NCI-H510A (cell line): Measurements from ENCODE around the gene MARCHF7.
"Not testable (repeated sequence)": the region's sequence is repeated elsewhere in the genome, so short reads cannot be mapped to it uniquely, and the experiment has no call there.

Experiments
- DNase-seq: peaks from one replicate; lab custom pipeline; 2025; lab: John Stamatoyannopoulos, UW

Gene MARCHF7, protein sequence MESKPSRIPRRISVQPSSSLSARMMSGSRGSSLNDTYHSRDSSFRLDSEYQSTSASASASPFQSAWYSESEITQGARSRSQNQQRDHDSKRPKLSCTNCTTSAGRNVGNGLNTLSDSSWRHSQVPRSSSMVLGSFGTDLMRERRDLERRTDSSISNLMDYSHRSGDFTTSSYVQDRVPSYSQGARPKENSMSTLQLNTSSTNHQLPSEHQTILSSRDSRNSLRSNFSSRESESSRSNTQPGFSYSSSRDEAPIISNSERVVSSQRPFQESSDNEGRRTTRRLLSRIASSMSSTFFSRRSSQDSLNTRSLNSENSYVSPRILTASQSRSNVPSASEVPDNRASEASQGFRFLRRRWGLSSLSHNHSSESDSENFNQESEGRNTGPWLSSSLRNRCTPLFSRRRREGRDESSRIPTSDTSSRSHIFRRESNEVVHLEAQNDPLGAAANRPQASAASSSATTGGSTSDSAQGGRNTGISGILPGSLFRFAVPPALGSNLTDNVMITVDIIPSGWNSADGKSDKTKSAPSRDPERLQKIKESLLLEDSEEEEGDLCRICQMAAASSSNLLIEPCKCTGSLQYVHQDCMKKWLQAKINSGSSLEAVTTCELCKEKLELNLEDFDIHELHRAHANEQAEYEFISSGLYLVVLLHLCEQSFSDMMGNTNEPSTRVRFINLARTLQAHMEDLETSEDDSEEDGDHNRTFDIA

DNA sequence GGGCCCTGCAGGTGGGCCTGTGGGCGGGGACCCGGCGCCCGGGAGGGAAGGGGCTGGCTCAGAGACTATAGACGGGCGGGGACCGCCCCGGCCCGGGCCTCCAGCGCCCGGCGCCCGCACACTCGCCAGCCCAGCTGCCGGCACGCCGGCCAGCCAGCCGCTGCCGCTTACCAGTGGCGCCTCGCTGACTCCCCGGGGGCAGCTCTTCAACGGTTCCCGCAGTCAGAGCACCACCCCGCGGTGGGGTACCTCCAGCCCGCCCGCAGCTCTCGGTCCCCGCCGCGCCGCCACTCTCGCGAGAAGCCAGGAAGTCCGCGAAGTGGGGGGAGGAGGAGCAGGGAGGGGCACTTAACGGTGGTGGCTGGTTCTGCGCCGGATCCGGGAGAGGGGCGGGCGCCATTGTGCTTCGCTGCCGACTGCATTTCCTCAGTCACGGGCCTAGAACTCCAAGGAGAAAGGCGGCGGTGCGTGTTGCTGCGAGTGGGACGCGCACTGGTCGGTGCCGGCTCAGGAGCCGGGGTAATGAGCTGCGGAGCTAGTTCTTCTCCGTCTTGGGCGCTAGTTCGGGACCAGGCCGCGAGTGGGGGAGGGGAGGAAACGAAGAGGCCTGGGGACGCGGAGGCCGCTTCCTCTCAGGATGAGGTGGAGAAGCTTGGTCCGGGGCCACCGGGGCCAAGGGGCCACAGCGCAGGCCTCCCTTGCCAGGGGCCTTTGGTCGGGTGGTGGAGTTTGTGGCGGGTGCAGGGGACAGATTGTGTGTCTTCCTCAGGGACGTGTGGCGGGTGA lies at the start of gene MARCHF7:
Gene MARCHF7, plus strand, starts transcription at position 364 of the 786 bp plus-strand sequence. CDS start 16,517 bp downstream, outside the sequence.
- peak; percentile 89 for DNase-seq

- not testable (repeated sequence) for DNase-seq
Observed at GRCh38 chr2:159667423-159667822, 44.9 kb upstream of the MARCHF7 start.

DNA sequence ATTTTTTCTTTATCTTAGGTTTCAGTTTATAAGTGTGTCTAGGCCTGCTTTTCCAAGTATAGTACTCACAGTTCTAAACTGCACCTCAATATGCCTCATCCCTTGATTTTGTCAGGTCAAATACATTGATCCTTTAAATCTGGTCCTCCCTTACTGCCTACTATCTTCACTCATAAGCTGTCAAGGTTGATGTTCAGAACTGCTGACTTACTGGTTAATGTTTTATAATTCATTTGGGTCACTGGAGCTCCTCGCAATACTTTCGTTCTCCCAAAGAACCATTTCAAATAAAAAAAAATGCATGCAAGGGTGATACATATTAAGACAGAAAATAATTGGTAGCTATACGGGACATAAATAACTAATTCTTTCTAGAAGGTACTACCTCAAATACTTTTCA lies 41.3 kb upstream of the MARCHF7 start:
- no peak for DNase-seq

GRCh38 chr2:159677654-159678053 lies 34.7 kb upstream of the MARCHF7 start:
- no peak for DNase-seq

- DNase-seq, result no peak
Observed at GRCh38 chr2:159680692-159681091, 31.6 kb upstream of the MARCHF7 start.

DNA sequence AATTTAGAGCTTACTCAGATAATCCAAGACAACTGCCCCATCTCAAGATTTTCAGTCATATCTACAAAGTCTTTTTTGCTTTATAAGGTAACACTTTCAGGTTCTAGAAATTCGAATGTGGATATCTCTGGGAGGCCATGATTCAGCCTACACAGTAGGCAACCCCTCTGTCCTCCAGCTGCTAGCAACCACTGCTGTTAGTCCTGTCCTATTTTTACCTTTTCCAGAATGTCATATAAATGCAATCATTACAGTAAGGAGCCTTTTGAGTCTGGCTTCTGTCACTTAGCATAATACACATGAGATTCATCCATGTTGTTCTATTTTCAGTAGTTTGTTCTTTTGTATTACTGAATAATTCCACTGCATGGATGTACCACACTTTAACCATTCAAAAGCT lies 28.5 kb upstream of the MARCHF7 start:
- no peak for DNase-seq

DNA sequence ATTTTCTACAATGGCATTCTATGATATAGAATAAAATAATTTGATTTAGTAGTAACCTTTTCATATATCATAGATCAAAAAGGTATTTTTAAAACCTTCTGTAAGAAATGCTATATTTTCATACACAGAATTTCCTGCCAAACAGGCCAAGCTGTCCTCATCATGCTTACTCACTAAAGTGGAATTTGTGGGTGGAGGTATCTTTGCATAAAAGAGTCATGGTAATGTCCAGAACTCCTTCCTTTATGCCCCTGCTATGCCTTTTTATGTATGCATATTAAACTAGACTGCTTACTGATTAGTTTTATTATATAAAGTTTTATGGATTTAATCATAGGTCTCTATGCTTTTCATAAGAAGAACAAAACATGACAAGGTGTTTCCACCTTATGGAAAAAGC lies 27.5 kb upstream of the MARCHF7 start:
- DNase-seq, result no peak

- DNase-seq, result no peak
Observed at GRCh38 chr2:159694500-159695040, 17.7 kb upstream of the MARCHF7 start.

DNA sequence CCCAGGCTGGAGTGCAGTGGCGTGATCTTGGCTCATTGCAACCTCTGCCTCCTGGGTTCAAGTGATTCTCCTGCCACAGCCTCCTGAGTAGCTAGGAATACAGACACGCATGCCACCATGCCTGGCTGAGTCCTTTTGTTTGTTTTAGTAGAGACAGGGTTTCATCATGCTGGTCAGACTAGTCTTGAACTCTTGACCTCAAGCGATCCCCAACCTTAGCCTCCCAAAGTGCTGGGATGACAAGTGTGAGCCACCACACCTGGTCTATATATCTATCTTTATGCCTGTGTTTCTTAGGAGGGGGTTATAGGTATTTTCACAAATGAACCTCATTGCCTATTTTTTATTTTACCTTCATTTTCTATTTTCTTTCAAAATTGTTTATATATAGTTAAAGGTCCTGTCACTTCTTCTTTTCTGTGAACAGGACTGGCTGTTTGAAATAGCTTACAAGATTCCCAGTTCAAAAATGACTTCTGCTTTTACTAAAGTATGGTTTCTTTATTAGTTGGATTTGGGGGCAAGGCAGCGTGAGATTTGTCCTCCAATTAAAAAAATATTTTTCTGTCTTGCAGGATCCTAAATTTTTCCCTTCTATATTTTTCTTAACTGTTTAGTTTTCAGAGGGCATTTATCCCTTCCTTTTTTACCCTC lies 16.4 kb upstream of the MARCHF7 start:
- no peak for DNase-seq

- DNase-seq, result no peak
Observed at GRCh38 chr2:159703491-159703890, 8.8 kb upstream of the MARCHF7 start.

- DNase-seq, result no peak
Observed at GRCh38 chr2:159706385-159706980, 5.8 kb upstream of the MARCHF7 start.

DNA sequence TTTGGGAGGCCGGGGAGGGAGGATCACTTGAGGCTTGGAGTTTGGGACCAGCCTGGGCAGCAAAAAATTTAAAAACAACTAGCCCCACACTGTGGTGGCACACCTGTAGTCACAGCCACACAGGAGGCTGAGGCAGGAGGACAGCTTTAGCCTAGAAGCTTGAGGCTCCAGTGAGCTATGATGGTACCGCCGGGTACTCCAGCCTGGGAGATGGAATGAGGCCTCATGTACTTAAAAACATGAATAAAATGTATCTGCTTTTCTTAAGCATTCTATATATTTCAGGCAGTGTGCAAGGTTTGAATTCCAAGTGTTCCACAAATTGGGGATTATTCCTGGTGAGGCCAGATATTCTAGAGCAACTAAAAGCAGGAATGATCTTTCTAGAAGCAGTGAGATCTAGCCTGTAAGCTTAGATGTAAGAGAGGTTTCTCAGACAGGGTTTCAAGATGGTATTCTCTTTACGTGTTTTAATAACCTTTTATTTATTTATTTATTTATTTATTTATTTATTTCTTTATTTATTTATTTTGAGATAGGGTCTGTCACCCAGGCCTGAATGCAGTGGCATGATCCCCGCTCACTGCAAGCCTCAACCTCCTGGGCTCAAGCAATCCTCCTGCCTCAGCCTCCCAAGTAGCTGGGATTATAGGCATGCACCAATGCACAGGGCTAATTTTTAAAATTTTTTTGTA lies 4.1 kb upstream of the MARCHF7 start:
- no peak for DNase-seq

DNA sequence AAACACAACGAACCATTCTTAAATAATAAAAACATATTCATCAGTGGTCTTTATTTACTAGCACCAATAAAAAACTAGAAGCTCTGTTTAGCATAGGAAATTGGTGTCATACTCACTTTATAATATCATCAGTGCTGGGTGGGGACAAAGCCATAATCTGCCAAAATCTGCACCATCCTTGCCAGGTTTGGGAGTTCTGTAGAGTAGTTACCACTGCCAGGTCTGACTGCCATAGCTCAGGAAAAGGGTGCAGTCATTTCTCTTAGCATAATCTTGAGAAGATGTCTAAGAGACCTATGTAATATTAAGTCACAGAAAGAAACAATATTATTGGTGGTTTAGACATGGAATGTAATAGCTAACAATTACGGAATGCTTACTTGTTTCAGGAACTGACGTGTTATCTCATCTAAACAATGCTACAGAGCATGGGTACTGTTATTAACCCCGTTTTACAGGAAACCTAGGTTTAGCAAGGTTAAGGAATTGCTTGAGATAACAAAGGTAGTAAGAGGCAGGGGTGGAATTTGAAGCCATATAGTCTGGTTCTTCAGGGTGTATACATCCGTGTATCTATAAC lies 1.6 kb upstream of the MARCHF7 start:
- DNase-seq, result no peak

DNA sequence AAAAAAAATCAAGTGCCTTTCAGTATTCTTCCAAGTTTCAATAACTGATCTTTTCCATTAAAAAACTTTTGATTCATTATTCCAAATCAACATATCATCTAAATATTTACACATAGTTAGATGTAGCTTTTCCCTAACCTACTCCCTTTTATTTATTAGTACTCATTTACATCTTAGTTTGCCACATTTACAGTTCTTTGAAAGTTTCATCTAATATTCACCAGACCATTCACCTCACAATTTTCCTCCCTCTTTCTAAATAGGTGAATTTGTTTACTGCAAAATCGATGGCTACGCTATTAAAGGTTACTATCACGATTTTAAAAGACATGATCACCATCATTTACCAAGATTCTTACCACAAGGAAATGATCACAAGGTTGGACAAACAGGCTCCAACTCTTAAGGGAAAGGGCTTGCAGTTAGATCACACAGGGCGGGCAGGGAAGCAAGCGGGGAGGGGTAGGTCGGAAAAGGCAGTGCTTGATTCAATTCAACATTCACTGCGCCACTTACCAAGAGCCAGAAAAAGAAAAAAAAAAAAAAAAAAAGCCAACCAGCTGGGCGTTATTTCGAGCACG lies 654 bp upstream of the MARCHF7 start:
- DNase-seq, result no peak

DNA sequence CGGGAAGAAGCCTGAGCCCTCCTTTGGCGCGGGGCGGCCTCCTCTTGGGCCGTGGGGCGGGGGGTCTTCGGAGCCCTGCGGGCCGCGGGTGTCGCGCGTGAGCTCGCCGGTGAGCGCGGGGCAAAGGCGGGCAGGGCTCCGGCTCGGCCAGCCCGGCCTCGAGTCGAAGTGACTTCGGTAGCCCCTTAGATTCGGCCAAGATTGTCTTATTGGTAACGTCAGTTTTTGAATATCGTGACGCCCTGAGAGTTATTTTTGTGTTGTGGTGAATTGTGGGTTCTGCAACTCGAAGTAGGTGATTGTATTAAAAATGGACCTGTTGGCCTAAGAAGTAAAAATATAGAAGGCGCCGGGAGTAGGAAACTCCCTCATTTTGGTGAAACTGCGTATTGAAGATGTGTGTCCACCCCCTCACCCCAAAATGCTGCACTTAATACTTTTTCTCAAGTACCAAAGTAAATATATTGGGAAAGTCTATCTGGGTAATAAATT lies 669 bp downstream of the MARCHF7 start:
- DNase-seq, result peak; percentile 13

DNA sequence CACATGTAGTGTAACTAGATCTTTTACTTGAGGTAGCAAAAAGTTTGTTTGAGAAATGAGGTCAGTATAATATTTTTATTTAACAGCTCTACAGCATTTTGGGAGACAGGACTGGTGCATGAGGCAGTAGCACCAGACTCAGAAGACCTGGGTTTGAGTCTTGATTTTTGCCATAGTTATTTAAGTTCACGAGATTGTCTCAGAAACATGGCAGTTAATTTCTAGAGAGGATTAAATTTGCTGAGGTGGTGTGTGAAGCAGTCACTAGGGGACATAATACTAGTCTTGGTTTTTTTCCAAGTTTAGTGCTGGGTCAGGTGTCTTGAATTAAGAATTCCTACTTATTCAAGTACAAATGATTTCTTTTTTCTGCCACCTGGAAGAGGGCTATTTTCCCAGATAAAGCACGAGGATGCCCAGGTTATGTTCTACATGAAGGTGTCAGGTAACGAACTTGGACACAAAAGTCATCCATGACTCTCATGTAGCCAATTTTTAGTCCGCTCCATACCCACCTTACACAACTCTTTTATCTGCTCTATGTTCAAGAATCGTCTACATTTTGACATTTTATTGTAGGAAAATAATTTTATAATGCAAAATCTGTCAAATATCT lies 1.4 kb downstream of the MARCHF7 start:
- no peak for DNase-seq

DNA sequence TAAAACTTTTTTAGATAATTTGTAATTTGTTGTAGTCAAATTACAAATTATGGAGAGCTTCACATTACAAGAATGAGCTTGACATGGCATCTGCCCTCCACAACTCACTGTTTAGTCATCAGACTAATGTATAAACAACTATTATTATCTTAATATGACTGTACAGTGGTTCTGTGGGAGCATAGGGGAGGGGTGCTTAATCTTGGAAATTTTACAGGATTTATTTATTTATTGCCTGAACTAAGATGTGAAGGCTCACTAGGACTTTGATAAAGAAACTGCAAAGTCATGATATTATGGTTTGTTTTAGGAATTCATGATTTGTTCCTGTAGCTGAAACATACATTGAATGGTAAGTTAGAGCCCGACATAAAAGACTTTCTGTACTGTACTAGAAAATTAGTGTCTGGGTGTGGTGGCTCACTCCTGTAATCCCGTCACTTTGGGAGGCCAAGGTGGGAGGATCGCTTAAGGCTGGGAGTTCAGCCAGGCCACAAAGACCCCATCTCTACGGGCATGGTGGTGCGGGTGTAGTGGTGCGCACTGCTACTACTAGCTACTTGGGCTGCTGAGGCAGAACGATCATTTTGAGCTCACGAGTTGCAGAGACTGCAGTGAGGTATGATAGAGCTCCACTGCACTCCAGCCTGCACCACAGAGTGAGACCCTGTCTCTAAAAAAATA lies 2.1 kb downstream of the MARCHF7 start:
- DNase-seq, result no peak

DNA sequence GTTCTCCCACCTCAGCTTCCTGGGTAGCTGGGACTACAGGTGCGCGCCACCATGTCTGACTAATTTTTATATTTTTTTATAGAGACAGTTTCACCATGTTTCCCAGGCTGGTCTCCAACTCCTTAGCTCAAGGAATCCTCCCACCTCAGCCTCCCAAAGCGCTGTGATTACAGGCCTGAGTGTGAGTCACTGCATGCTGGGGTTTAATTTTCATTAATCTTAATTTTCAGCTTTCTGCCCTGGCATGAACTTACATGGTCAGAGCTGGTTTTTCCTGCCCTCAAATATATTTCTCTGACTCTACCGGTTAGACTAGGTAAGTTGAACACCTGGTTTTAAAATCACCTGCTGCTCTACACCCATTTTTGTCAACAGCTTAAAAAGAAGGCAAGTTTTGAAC lies 3.1 kb downstream of the MARCHF7 start:
- DNase-seq, result no peak

GRCh38 chr2:159716409-159716808 lies 4.1 kb downstream of the MARCHF7 start:
- DNase-seq, result not testable (repeated sequence)
